H4 (cell line): ENCODE results near the gene SEPTIN8. TPM values are rescaled to one million over a fixed set of nuclear protein-coding genes. Genes with fewer than 3 reads are reported as not detected.

Source experiments
- DNase-seq: peaks from one replicate; pipeline ENCODE4 v3.0.0-alpha.2; 2015; ENCODE audit warnings: low spot score
- total RNA-seq: library from RNA; depleted of rRNA; stranded (reverse); fragments of >200 nt; shearing (Covaris generic); gene quantifications from 2 replicates; pipeline ENCODE4 v1.2.3, GENCODE V29; 2014

SEPTIN8 gene
- total RNA-seq, 1 experiment from 2014 or later: 33.7 TPM

DNA sequence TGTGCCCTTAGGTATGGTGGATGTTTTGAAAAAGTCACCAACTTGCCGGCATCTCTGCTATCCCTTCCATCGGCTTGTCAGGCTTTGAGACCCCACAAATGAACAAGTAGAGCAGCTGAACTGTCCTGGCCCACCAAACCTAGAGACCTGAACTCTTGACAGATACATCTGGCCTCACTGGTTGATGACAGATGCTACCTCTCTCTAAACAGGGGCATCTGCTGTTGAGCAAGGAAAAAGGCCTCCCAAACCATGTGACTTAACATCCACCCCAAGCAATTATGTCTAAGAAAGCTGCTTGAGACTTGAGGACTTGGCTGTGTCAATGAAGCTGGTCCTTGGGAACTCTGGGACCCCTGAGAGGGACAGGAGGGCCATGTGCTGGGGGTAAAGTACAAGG, 27.5 kb downstream of the SEPTIN8 start:
- no peak for DNase-seq

DNA sequence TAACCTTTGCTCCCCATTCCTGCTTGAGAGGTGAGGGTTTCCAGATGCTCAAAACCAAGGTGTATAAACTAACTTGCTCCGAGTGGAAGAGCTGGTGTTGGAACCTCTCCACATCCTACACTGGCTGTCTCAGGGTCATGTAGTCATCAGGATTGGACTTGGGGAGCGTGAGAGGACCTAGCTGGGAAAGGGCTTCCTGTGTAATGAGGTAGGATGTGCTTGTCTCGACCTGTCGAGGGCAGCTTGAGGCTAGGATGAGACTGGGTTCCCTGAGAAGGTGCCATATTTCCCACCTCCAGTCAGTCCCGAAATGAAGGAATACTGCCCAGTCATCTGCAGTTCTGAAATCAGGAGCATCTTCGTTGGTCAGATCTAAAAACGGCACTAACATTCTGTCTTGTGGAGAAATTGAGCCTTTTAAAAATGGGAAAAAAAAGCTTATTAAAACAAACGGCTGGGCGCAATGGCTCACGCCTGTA, 28.5 kb downstream of the SEPTIN8 start:
- DNase-seq: no peak

DNA sequence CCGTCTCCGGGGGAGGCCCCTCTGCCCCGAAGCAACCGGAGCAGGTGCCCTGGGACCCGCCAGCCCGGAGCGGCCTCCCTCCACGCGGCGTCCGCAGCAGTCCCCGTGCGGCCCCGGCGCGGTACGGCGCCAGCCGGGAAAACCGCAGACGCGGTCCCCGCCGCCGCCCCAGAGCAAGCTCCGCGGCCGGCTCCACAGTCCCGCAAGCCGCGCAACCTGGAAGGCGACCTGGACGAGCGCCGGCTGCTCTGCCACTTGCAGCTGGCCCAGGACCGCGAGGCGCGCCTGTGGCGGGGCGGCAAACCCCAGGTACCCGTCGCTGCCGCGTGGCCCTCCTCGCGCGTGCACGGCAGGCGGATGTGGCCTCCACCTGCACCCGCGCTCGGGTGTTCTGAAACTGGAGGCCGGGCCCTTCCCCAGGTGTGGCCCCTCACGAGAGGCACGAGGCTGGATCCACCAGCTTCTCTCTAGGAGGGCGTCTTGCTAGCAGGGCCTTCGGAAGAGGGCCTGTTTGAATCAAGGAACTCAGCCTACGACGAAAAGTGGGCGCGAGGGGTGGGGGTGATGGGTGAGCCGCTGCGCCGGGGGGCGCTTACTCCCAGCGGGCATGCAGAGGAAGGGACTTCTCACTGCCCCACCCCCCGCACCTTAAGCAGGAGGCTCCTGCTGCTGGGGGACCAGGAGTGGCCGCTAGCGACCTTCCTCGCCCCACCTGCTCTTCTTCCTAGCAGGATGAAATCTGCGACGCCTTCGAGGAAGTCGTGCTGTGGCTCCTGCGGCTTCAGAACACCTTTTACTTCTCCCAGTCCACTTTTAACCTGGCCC, 29.2 kb downstream of the SEPTIN8 start:
- no peak for DNase-seq

DNA sequence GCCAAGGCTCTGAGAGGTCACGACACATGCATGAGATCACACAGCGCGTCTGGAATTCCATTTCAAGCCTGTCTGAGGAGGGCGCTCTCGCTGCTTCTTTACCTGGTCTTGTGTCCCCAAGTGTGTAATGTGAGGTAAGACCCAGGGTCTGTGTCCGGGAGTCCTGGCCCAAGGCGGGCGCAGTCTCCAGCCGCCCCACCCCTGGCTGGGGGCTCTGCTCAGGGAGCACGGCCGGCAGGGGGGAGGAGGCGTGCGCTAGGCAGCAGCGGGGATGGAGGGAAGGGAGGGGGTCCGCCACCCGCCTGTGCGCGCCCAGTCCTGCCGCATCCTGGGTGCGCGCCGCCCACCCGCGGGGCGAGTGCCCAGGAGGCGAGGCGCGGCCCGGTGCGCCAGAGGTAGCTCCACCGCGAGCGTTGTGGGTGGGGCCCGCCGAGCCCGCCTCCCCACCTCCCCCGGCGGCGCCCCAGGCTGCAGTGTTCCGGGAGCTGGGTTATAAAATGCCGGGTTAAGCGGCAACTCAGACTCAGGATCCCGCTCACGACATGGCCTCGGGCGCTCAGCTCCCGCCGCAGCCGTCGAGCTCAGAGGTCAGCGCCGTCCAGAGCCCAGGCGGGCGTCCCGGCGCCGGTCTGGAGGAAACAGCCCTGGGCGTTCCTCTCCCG, 30.0 kb downstream of the SEPTIN8 start, which contains the start of gene CCNI2:
Gene CCNI2, plus strand, starts transcription at position 473 of the 662 bp plus-strand sequence. Its CDS starts 70 bp downstream, at position 543.
- DNase-seq: no peak

DNA sequence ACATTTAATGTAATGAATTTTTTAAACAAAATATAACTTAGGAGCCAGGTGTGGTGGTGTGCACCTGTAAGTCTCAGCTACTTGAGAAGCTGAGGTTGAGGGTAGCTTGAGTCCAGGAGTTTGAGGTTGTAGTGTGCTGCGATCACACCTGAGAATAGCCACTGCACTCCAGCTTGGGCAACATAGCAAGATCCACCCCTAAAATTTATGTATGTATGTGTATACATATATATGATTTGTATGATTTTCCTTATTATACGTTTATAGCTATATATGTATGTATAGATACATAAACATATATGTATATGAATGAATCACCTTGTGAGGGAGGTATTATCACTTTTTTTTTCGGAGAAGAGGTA, 30.5 kb downstream of the SEPTIN8 start:
- DNase-seq: no peak

DNA sequence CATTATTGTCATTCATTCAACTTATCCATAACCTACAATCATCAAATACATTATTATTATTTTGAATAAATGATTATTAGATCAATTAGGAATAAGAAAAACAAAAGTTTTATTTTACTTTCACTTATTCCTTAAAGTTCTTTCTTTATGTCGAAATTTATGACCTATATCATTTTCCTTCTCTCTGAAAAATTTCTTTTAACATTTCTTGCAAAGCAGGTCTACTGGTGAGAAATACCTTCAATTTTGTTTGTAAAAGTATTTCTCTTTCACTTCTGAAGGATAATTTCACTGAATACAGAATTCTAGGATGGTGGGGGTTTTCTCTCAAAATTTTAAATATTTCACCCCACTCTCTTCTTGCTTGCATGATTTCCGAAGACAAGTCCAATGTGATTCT, 32.4 kb downstream of the SEPTIN8 start:
- DNase-seq: no peak

DNA sequence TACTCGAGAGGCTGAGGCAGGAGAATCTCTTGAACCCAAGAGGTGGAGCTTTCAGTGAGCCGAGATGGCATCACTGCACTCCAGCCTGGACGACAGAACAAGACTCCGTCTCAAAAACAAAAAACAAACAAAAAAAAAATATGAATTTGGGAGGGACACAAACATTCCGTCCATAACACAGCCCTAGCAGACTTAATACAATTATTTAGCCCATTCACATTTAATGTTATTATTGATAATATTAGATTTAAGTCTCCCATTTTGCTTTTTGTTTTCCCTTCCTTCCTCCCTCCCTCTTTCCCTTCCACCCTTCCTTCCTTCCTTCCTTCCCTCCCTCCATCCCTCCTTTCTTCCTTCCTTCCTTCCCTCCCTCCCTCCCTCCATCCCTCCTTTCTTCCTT, 34.4 kb downstream of the SEPTIN8 start:
- DNase-seq: no peak

DNA sequence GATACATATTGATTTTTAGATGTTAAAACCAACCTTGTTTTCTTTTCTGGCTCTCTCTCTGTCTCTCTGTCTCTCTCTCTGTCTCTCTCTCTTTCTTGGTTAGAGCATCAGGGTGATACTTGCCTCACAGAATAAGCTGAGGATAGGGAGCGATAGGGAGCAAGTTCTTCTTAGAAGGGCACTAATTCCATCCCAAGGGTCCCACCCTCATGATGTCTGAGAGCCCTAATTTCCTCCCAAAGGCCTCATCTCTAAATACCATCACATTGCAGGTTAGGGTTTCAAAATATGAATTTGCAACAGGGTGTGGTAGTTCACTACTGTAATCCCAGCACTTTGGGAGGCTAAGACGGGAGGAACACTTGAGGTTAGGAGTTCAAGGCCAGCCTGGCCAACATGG, 34.9 kb downstream of the SEPTIN8 start:
- no peak for DNase-seq

DNA sequence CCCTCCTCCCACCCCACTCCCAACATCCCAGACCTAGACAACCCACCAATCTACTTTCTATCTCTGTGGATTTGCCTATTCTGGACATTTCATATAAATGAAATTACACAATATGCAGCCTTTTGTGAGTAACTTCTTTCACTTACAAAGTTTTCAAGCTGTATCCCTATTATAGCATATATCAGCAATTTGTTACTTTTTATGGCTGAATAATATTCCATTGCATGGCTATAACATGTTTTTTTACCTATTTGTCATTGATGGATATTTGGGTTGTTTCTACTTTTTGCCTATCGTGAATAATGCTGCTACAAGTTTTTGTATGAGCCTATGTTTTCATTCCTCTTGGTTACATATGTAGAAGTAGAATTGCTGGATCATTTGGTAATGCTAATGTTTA, 37.8 kb downstream of the SEPTIN8 start:
- no peak for DNase-seq

DNA sequence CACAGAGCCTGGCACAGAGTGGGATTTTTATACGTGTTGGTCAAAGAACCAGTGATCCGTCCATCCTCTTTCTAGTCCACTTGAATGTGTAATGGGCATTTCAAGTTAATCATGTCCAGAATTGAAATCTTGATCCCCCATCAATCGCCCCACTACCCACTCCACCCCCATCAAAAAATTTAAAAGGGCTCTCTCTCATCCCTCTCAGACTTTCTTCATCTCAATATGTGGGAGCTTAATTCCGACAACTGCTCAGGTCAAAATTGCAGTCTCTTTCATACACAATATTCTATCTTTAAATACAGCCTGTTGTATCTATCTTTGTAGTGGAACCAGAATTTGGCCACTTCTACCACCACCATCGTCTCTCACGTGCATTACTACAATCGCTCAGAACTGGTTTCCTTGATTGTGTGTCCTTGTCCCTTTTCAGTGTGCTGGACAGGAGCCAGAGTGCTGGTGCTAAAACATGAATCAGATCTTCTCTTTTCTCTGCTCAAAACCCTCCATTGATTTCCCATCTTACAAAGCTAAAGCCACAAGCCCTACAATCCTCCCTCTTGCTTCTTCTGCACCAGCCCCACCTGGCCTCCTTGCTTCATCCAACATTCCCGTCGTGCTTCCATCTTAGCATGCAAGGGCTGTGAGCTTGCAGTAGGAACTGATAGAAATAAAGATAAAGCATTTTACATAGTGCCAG, 38.9 kb downstream of the SEPTIN8 start:
- no peak for DNase-seq

DNA sequence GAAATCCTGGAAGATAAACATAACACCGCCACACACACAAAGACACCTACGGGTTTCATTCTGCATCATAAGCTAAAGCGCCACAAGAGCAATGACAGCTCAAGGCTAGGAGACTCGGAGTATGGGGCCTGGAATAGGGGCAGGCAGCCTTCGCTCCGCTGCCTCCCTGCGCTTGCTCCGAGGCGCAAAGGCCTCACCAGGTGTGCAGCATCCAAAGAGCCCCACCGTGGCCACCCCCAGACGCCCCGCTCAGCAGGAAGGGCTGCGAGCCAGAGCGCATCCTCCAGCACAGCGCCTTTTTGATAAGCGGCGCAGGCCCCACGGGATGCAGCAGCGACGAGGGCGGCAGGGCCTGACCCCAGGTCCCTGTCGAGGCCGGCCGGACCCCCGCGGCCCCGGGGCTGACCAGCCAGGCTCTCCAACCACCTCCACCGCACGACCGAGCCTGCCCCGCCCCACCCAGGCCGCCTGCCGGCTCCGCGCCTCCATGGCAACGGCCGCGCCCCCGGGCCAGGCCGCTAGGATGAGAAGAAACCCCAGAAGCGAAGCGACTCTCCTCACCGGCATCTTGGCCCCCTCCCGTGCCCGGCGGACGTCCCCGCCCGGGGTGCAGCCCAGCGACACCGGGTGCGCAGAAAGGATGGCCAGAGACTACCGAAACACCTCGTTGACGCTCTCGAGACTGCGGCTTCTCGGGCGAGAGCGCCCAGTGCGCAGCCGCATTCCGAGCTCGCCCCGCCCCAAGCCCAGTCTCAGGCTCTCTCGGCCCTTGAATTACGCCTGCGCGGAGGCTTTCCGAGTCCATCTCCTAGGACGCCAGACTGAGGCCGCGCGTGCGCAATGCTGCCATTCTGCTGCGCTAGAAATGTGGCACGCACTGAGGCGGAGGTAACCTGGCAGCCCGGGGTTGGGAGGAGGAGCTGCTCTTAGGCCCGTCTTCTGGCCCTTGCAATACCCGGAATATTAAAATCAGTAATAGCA, 39.9 kb downstream of the SEPTIN8 start, which contains the start of gene KIF3A:
Gene KIF3A, minus strand, starts transcription at position 694 of the 981 bp plus-strand sequence. Its CDS starts 127 bp downstream, at position 567.
- DNase-seq: peak; percentile 98

DNA sequence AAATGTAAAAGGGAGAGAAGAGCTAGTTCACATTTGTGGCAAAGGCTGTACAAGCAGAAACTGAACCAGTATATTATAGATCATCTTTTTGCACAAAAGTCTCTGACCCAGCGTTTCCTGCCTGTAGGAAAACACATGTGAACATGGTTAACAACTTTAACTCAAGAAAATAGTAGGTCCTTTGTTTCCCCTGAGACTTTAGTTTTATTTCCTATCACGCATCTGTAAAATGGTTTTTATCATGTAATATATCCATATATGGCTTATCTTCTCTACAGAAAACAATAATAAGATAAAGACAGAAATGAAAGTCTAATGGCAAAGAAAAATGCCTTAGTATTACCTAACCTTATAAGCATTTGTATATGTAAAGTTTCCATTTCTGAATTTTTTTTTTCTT, 42.4 kb downstream of the SEPTIN8 start:
- no peak for DNase-seq

DNA sequence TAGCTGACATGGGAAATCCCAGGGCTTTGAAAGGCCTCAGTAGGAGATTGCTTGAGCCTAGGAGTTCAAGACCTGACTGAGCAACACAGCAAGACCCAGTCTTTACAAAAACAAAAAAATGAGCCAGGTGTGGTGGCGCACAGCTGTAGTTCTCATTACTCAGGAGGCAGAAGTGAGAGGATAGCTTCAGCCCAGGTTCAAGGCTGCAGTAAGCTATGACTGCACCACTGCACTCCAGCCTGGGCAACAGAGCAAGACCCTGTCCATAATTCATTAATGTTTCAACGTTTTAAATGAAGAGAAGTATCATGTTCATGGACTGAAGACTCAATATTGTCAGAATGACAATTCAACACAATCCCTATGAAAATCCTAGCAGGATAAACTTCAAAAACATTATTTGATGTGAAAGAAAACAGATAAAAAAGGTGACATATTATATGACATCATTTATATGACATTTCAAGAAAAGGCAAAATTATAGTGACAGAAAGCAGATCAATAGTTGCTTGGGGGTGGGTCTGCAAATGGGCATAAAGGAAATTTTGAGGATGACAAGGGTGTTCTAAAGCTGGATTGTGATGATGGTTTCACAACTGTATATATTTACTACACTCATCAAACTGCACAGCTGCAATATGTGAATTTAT, 43.4 kb downstream of the SEPTIN8 start:
- DNase-seq: no peak

DNA sequence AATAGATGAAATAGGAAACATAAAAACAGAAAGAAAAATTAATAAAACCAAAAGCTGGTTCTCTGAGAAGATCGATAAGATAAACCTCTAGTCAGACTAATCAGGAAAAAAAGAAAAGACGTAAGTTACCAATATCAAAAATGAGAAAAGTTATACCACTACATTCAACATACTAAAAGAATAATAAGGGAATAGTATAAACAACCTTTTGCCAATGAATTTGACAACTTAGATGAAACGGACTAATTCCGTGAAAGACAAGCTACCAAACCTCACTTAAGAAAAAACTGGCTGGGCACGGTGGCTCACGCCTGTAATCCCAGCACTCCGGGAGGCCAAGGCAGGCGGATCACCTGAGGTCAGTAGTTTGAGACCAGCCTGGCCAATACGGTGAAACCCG, 47.1 kb downstream of the SEPTIN8 start:
- DNase-seq: no peak

DNA sequence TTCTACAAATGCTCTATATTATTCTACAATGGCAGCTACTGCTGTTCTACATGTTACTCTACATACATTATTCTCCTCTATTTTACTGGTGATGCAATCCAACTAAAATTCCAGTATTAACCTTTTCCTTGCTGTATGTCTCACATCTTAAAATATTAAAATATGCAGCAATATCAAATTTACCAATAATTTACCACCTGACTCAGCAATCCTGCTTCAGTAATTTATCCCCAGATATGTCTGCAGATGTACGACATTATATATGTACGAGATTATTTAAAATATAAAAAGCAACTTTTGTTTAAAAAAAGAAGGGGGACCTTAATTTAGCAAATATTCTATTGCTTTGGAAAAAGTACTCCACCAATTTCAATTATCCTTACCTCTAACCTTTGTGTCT, 51.3 kb downstream of the SEPTIN8 start:
- DNase-seq: no peak

DNA sequence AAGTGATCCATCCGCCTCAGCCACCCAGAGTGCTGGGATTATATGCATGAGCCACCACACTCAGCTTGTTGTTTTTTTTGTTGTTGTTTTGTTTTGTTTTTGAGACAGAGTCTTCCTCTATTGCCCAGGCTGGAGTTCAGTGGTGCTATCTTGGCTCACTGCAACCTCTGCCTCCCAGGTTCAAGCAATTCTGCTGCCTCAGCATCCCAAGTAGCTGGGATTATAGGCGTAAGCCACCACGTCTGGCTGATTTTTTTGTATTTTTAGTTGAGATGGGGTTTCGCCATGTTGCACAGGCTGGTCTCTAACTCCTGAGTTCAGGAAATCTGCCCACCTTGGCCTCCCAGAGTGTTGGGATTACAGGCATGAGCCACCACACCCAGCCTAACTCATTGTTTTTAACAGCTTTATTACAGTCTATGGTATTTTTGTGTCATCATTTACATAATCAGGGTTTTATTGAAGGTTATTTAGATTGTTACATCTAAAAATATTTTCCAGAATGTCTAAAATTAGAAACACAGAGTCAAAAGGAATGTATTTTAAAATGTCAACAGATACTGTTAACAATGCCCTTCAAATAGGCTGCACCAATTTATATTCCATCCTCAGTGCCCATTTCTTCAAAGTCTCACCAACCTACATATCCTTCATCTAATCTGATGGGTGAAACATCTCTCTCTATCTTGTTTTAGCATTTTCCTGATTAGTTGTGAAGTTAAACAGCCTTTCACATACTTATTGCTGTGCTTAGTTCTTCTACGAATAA, 58.3 kb downstream of the SEPTIN8 start:
- DNase-seq: no peak

DNA sequence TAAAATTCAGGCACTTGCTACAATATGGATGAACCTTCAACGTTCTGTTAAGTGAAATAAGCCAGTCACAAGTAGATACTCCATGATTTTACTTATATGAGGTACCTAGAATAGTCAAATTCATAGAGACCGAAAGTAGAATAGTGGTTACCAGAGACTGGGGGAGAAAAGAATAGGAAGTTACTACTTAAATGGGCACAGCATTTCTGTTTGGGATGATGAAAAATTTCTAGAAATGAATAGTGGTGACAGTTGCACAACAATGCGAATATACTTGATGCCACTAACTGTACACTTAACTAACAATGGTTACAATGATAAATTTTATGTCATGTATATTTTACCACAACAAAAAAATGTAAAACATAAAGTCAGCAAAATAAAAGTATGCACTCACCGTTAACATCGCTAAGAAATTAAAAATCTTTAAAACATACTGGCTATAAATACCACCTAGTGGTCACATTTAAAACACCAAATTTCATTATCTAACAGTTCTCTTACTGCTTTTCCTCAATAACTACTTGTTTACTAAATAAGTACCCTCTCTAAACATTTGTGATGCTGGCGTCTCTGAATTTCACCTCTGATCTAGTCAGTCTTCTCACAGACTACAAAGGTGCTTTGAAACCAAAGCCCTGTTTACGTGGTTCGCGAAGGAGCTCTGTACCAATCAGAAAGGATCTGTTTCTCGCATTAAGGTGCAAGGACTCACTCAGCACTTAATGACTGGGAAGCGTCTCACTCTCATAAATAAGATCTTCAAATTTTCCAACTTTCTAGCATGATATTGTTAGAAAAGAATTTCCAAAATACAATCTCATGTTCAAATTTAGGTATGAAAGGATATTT, 62.4 kb downstream of the SEPTIN8 start:
- no peak for DNase-seq

DNA sequence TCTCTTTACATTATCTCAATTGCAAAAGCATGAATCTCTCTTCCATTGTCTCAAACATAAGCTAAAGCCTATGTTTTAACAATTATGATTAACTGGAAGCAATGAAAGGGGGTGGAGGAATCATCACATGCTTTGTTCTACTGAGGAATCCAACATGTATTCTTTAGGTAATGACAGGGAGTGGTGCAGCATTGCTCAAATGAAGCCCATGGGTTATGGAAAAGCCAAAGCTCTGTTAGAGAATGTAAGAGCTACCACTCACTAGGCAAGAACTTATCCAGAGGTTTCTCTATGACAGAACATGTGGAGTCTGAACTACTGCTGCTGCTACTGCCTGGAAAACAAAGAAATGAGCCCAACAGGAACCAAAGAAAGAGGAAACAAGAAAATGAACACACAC, 68.4 kb downstream of the SEPTIN8 start:
- no peak for DNase-seq

DNA sequence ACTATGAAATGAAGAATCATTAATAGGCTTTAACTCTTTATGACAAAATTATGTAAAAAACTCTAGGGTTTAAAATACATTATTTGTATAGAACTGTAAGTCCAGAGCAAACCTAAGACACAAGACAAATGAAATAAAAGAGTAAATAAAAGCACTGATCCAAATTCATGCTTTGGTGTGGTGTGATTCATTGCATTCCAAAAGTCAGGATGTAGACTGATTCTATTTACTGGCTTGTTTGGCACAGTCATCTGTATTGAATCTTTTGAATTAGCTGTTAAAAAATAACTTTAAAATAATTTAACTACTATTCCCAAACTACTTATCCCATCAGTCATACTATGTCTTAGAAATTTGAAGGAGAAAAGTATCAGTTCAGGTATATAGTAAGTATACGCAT, 72.2 kb downstream of the SEPTIN8 start:
- no peak for DNase-seq
